PC-9 (cell line): ENCODE data around the gene STK39. TPM values are rescaled to one million over a fixed set of nuclear protein-coding genes. Genes with fewer than 3 reads are reported as not detected.
A peak's percentile ranks its signal among the peaks of the same experiment; 100 is the strongest.

ENCODE experiments used
- BruUV-seq: library from RNA; stranded (reverse); fragments of 400-500 nt; replicated peaks from 2 replicates; lab custom pipeline; 2021; lab: Mats Ljungman, UMichigan
- CTCF ChIA-PET: fragments of 300-600 bp; sonication (Branson Sonifier 250); formaldehyde crosslinking; loops from one replicate; lab custom pipeline; 2022; ENCODE audit warnings: antibody characterized with exemption; lab: Charles Lee
- POLR2A ChIA-PET: fragments of 300-600 bp; sonication (Branson Sonifier 250); formaldehyde crosslinking; loops from one replicate; lab custom pipeline; 2022; ENCODE audit warnings: antibody characterized with exemption; ENCODE audit not compliant: unreplicated experiment; lab: Charles Lee
- DNase-seq, 2 experiments: peaks; one replicate each; pipeline versions ENCODE4 v3.0.0 to v3.0.0-alpha.2; 2015 to 2022; ENCODE audit warnings: mixed read lengths in 1 of 2
- H2AFZ ChIP-seq: fragments of 200-600 bp; sonication (generic); 2 replicates; pipeline ENCODE4 v1.8.1; 2017; ENCODE audit warnings: antibody characterized with exemption
- H3F3A ChIP-seq: fragments of 200-600 bp; sonication (generic); 2 replicates; pipeline ENCODE4 v1.8.1; 2017; ENCODE audit warnings: antibody characterized with exemption, mild to moderate bottlenecking, low read depth; ENCODE audit not compliant: insufficient read depth
- H3K27ac ChIP-seq: fragments of 200-600 bp; sonication (generic); 2 replicates; pipeline ENCODE4 v1.6.1; 2016; ENCODE audit warnings: mixed run types
- H3K27me3 ChIP-seq: fragments of 200-600 bp; sonication (generic); 2 replicates; pipeline ENCODE4 v1.6.1; 2016; ENCODE audit warnings: low read depth, mixed run types; ENCODE audit not compliant: insufficient read depth
- H3K36me3 ChIP-seq: fragments of 200-600 bp; sonication (generic); 2 replicates; pipeline ENCODE4 v1.6.1; 2016; ENCODE audit warnings: low read depth, mixed run types
- H3K4me1 ChIP-seq: fragments of 200-600 bp; sonication (generic); replicated peaks from 2 replicates; pipeline ENCODE4 v1.6.1; 2016; ENCODE audit warnings: mixed run types; ENCODE audit not compliant: insufficient read depth
- H3K4me2 ChIP-seq: fragments of 200-600 bp; sonication (generic); 2 replicates; pipeline ENCODE4 v1.6.1; 2017; ENCODE audit warnings: mixed run types
- H3K4me3 ChIP-seq: fragments of 200-600 bp; sonication (generic); 2 replicates; pipeline ENCODE4 v1.6.1; 2016; ENCODE audit warnings: mixed run types
- H3K79me2 ChIP-seq: fragments of 200-600 bp; sonication (generic); 2 replicates; pipeline ENCODE4 v1.6.1; 2017; ENCODE audit warnings: low read depth, mixed run types
- H3K9me2 ChIP-seq: fragments of 200-600 bp; sonication (generic); 2 replicates; pipeline ENCODE4 v1.8.1; 2017; ENCODE audit warnings: mild to moderate bottlenecking; ENCODE audit not compliant: insufficient read depth
- H3K9me3 ChIP-seq: fragments of 200-600 bp; sonication (generic); 2 replicates; pipeline ENCODE4 v1.8.1; 2016; ENCODE audit warnings: low read depth; ENCODE audit not compliant: insufficient read depth
- H4K20me1 ChIP-seq: fragments of 200-600 bp; sonication (generic); 2 replicates; pipeline ENCODE4 v1.8.1; 2017; ENCODE audit not compliant: insufficient read depth
- EZH2 ChIP-seq: fragments of 200-600 bp; sonication (generic); IDR thresholded peaks from 2 replicates; pipeline ENCODE4 v1.8.0; 2017; ENCODE audit warnings: antibody characterized with exemption, low read depth
- intact Hi-C: fragments of 100-400 bp; cut with micrococcal nuclease; formaldehyde crosslinking; loops from one replicate; pipeline ENCODE4 v1.10.0; 2022; ENCODE audit not compliant: unreplicated experiment
- total RNA-seq: library from RNA; stranded (reverse); gene quantifications from 2 replicates; pipeline ENCODE4 v1.2.3, GENCODE V29; 2021
- TF ChIP-seq, protein P1 (sequence below): fragments of 200-600 bp; sonication (generic); conservative IDR thresholded peaks from 2 replicates; pipeline ENCODE4 v1.6.1; 2017; ENCODE audit warnings: mixed run types, antibody characterized with exemption, mild to moderate bottlenecking, moderate library complexity

The STK39 gene
- total RNA-seq, 1 experiment from 2014 or later = 14.5 TPM

GRCh38 chr2:168207851-168208250, 39.5 kb downstream of the STK39 start:
- H3K4me3 ChIP-seq = no peak overlapping the region
- peaks cover 5% of the 10 kb centered on the region; the same call in 1 of the 2 replicates for H3K36me3 ChIP-seq
- ChIA-PET POLR2A (interaction anchor here (0.7 kb wide), 1 partner anchor 1375 kb away, joined by 3 read pairs; no protein-coding TSS in a partner anchor), CTCF (no interaction called here)
- H3K9me3 ChIP-seq = no peaks in the 10 kb centered on the region
- H3K79me2 ChIP-seq = peaks cover 61% of the 10 kb centered on the region
- intact Hi-C loops = no loop called here
- no peaks in the 10 kb centered on the region for H3K9me2 ChIP-seq
- no TSS peak for BruUV-seq
- peaks cover 26% of the 10 kb centered on the region for H3F3A ChIP-seq
- TF ChIP-seq EZH2 = no peak
- TF ChIP-seq, protein P1, sequence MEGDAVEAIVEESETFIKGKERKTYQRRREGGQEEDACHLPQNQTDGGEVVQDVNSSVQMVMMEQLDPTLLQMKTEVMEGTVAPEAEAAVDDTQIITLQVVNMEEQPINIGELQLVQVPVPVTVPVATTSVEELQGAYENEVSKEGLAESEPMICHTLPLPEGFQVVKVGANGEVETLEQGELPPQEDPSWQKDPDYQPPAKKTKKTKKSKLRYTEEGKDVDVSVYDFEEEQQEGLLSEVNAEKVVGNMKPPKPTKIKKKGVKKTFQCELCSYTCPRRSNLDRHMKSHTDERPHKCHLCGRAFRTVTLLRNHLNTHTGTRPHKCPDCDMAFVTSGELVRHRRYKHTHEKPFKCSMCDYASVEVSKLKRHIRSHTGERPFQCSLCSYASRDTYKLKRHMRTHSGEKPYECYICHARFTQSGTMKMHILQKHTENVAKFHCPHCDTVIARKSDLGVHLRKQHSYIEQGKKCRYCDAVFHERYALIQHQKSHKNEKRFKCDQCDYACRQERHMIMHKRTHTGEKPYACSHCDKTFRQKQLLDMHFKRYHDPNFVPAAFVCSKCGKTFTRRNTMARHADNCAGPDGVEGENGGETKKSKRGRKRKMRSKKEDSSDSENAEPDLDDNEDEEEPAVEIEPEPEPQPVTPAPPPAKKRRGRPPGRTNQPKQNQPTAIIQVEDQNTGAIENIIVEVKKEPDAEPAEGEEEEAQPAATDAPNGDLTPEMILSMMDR = no peak
- H3K27me3 ChIP-seq = no peaks in the 10 kb centered on the region
- H3K27ac ChIP-seq = peak overlapping the region; percentile 99; the same call in 1 of the 2 replicates
- no peak overlapping the region for H2AFZ ChIP-seq
- H3K4me2 ChIP-seq = no peak overlapping the region
- no peaks in the 10 kb centered on the region for H4K20me1 ChIP-seq
- H3K4me1 ChIP-seq = peaks cover 46% of the 10 kb centered on the region
- DNase-seq = no peak

GRCh38 chr2:168203762-168204693, 43.4 kb downstream of the STK39 start:
- POLR2A ChIA-PET = no interaction called here
- BruUV-seq = no TSS peak
- Histone ChIP-seq H3K4me3 (no peak overlapping the region), H3K4me1 (peaks cover 16% of the 10 kb centered on the region), H3K79me2 (peaks cover 83% of the 10 kb centered on the region), H3F3A (no peaks in the 10 kb centered on the region), H4K20me1 (no peaks in the 10 kb centered on the region), H3K27ac (peak overlapping the region; percentile 12; the same call in 1 of the 2 replicates), H3K9me3 (no peaks in the 10 kb centered on the region), H2AFZ (no peak overlapping the region), H3K9me2 (no peaks in the 10 kb centered on the region), H3K4me2 (no peak overlapping the region), H3K27me3 (no peaks in the 10 kb centered on the region), H3K36me3 (peaks cover 5% of the 10 kb centered on the region; the same call in 1 of the 2 replicates)
- intact Hi-C loops = no loop called here
- no peak for TF ChIP-seq EZH2
- TF ChIP-seq, protein P1 = no peak
- no peak for DNase-seq
- CTCF ChIA-PET = no interaction called here

GRCh38 chr2:168201584-168202116, 45.7 kb downstream of the STK39 start:
- Histone ChIP-seq H3F3A (0 out of 2 replicates have a peak, but pooled peaks cover 5% of the 10 kb centered on the region), H3K4me1 (peaks cover 18% of the 10 kb centered on the region), H3K79me2 (peaks cover 83% of the 10 kb centered on the region), H3K36me3 (no peaks in the 10 kb centered on the region), H3K27ac (0 out of 2 replicates have a peak overlapping the region, but pooled peaks have one; percentile 16), H3K27me3 (no peaks in the 10 kb centered on the region), H4K20me1 (no peaks in the 10 kb centered on the region), H2AFZ (no peak overlapping the region), H3K4me2 (no peak overlapping the region), H3K4me3 (no peak overlapping the region), H3K9me3 (no peaks in the 10 kb centered on the region), H3K9me2 (no peaks in the 10 kb centered on the region)
- no peak for DNase-seq
- no TSS peak for BruUV-seq
- ChIA-PET CTCF (no interaction called here), POLR2A (no interaction called here)
- TF ChIP-seq EZH2 = no peak
- TF ChIP-seq, protein P1 = no peak
- intact Hi-C loops = no loop called here
